GM12878 (cell line): ENCODE results near the gene FUT3. TPM values are rescaled to one million over a fixed set of nuclear protein-coding genes. Genes with fewer than 3 reads are reported as not detected.

ENCODE experiments used
- ATAC-seq: fragments of 200-7000 bp; cut with Tn5 transposase; 3 replicates; pipeline ENCODE4 v1.9.1; 2020; ENCODE audit warnings: mild to moderate bottlenecking, moderate library complexity
- BruUV-seq: library from RNA; stranded (reverse); fragments of 400-500 nt; replicated peaks from 2 replicates; lab custom pipeline; 2021; lab: Mats Ljungman, UMichigan
- CTCF ChIA-PET: fragments of 300-600 bp; sonication (Branson Sonifier 250); formaldehyde crosslinking; extraction: SDS; loops from one replicate; lab custom pipeline; 2021; ENCODE audit warnings: inconsistent platforms; lab: Yijun Ruan, JAX
- POLR2A ChIA-PET: fragments of 350-600 bp; formaldehyde crosslinking; extraction: SDS; loops from one replicate; lab custom pipeline; 2021; ENCODE audit warnings: inconsistent platforms; lab: Charles Lee
- RAD21 ChIA-PET: fragments of 300-600 bp; sonication (Branson Sonifier 250); formaldehyde crosslinking; loops from one replicate; lab custom pipeline; 2023; ENCODE audit warnings: antibody characterized with exemption; ENCODE audit not compliant: unreplicated experiment; lab: Charles Lee
- SMC1A ChIA-PET: fragments of 300-600 bp; sonication (Branson Sonifier 250); formaldehyde crosslinking; loops from one replicate; lab custom pipeline; 2023; ENCODE audit not compliant: unreplicated experiment, uncharacterized antibody; lab: Charles Lee
- DNase-seq: peaks from one replicate; pipeline ENCODE4 v3.0.0-alpha.2; 2011; ENCODE audit warnings: low read depth, low spot score
- FAIRE-seq: peaks from 3 replicates; lab custom pipeline; 2011; peaks lifted over from hg19 to GRCh38; lab: Jason Lieb, UNC
- H2AFZ ChIP-seq: 2 replicates; pipeline ENCODE4 v1.6.0; 2011; ENCODE audit warnings: low read depth, low read length, control low read depth; ENCODE audit not compliant: control insufficient read depth
- H3K27ac ChIP-seq: 2 replicates; pipeline ENCODE4 v1.5.1; 2011; ENCODE audit warnings: control low read depth; ENCODE audit not compliant: control insufficient read depth, insufficient read depth
- H3K27me3 ChIP-seq, 2 experiments: replicated peaks in 1 of 2; 2 replicates each; pipeline versions ENCODE4 v1.6.0 to v1.6.1; 2011; ENCODE audit warnings: low read length in 1 of 2; ENCODE audit not compliant: control insufficient read depth in 2 of 2, insufficient read depth in 2 of 2
- H3K36me3 ChIP-seq, 2 experiments: 2 replicates each; pipeline ENCODE4 v1.5.1; 2011; ENCODE audit warnings: low read length in 1 of 2; ENCODE audit not compliant: control insufficient read depth in 2 of 2, insufficient read depth in 2 of 2
- H3K4me1 ChIP-seq: 2 replicates; pipeline ENCODE4 v1.6.1; 2011; ENCODE audit warnings: mild to moderate bottlenecking, low read length, moderate library complexity, mixed read lengths; ENCODE audit not compliant: control insufficient read depth, insufficient read depth
- H3K4me2 ChIP-seq: 2 replicates; pipeline ENCODE4 v1.6.0; 2011; ENCODE audit warnings: control low read depth; ENCODE audit not compliant: control insufficient read depth, insufficient read depth
- H3K4me3 ChIP-seq: fragments of 200-600 bp; sonication (generic); 2 replicates; pipeline ENCODE4 v1.5.1; 2016
- H3K79me2 ChIP-seq: 2 replicates; pipeline ENCODE4 v1.6.0; 2011; ENCODE audit warnings: low read length; ENCODE audit not compliant: control insufficient read depth, insufficient read depth
- H3K9ac ChIP-seq: 2 replicates; pipeline ENCODE4 v1.8.0; 2011; ENCODE audit warnings: low read length, control low read depth, mixed read lengths; ENCODE audit not compliant: control insufficient read depth, insufficient read depth
- H3K9me3 ChIP-seq: replicated peaks from 3 replicates; pipeline ENCODE4 v1.5.1; 2011; ENCODE audit warnings: mild to moderate bottlenecking, low read length; ENCODE audit not compliant: control insufficient read depth, insufficient read depth
- H4K20me1 ChIP-seq: 2 replicates; pipeline ENCODE4 v1.6.0; 2011; ENCODE audit not compliant: control insufficient read depth, insufficient read depth
- ATF2 ChIP-seq: IDR thresholded peaks from 2 replicates; pipeline ENCODE4 v1.6.1; 2012; ENCODE audit warnings: low read length, inconsistent platforms
- IKZF1 ChIP-seq: fragments of 450-650 bp; conservative IDR thresholded peaks from 2 replicates; pipeline ENCODE4 v1.6.1; 2017; ENCODE audit warnings: antibody characterized with exemption, mild to moderate bottlenecking
- PML ChIP-seq: IDR thresholded peaks from 2 replicates; pipeline ENCODE4 v1.6.1; 2012; ENCODE audit warnings: low read length, inconsistent platforms
- PRDM15 ChIP-seq: fragments of 450-650 bp; formaldehyde crosslinking; IDR thresholded peaks from 2 replicates; pipeline ENCODE4 v1.4.0; 2020; ENCODE audit warnings: mild to moderate bottlenecking, moderate library complexity
- SMAD5 ChIP-seq: IDR thresholded peaks from 2 replicates; pipeline ENCODE4 v1.6.1; 2016; ENCODE audit warnings: antibody characterized with exemption, low read depth
- SMC3 ChIP-seq: IDR thresholded peaks from 2 replicates; pipeline ENCODE4 v1.6.1; 2011; ENCODE audit warnings: low read length, improper control_type of control experiment, borderline replicate concordance
- SREBF2 ChIP-seq: IDR thresholded peaks from 2 replicates; pipeline ENCODE4 v1.6.1; 2012; ENCODE audit warnings: mild to moderate bottlenecking, low read length
- SUPT20H ChIP-seq: IDR thresholded peaks from 2 replicates; pipeline ENCODE4 v1.6.1; 2011; ENCODE audit warnings: low read depth, mild to moderate bottlenecking, low read length, moderate library complexity, borderline replicate concordance; ENCODE audit not compliant: control insufficient read depth
- SUZ12 ChIP-seq: fragments of 200-600 bp; sonication (generic); IDR thresholded peaks from one replicate; pipeline ENCODE4 v1.6.1; 2018; ENCODE audit warnings: antibody characterized with exemption, mild to moderate bottlenecking; ENCODE audit not compliant: unreplicated experiment
- TAF1 ChIP-seq: IDR thresholded peaks from 2 replicates; pipeline ENCODE4 v1.6.1; 2011; ENCODE audit warnings: mild to moderate bottlenecking, low read depth, low read length, borderline replicate concordance
- USF2 ChIP-seq: IDR thresholded peaks from 2 replicates; pipeline ENCODE4 v1.6.1; 2011; ENCODE audit warnings: low read depth, low read length, improper control_type of control experiment, borderline replicate concordance
- WGBS: methylation state at CpG from one replicate; pipeline ENCODE4 v1.1.6; 2016; ENCODE audit warnings: low lambda C conversion rate; ENCODE audit not compliant: insufficient replicate concordance, insufficient coverage; ENCODE audit errors: missing lambda C conversion rate; 5-methylcytosine and 5-hydroxymethylcytosine counted together
- in situ Hi-C: fragments of 300-500 bp; cut with MboI; formaldehyde crosslinking; loops from 9 replicates; pipeline ENCODE4 v1.14.3; 2018; ENCODE audit warnings: mixed read lengths
- intact Hi-C: fragments of 100-400 bp; cut with micrococcal nuclease; formaldehyde crosslinking; loops from one replicate; pipeline ENCODE4 v1.14.2; 2022; ENCODE audit not compliant: unreplicated experiment
- polyA plus RNA-seq, 11 experiments: library from polyadenylated mRNA; depleted of rRNA in 4 of 11; unstranded in 6 of 11; stranded (reverse) in 5 of 11; fragments of >200 nt; fragmentation: Nextera tagmentation in 4 of 11; fragmentation: Illumina TruSeq in 1 of 11; extraction: Ambion mirVana in 4 of 11; extraction: Trizol in 1 of 11; gene quantifications; 1 replicate in 1 of 11; 2 replicates in 10 of 11; pipeline versions ENCODE4 v1.2.1 to v1.2.3, GENCODE V29; 2011 to 2016; ENCODE audit warnings: inconsistent platforms in 2 of 11, missing spikeins in 2 of 11, low read depth in 1 of 11
- total RNA-seq, 4 experiments: library from RNA; depleted of rRNA in 3 of 4; stranded (reverse); fragments of >200 nt in 3 of 4; fragmentation: Illumina TruSeq in 1 of 4; extraction: Trizol in 1 of 4; gene quantifications; 2 replicates each; pipeline versions ENCODE4 v1.2.1 to v1.2.3, GENCODE V29; 2013 to 2021

FUT3 gene
- total and polyA plus RNA-seq, 10 of the 15 experiments (the other 5 are each of a cell fraction or from before 2014, with no cell fraction given): 0.04 to 0.31 (median 0.07) TPM; not detected in 7

- DNase-seq (no peak), FAIRE-seq (no peak), ATAC-seq (no peak)
- no peaks in the 10 kb centered on the region for H3K4me1 ChIP-seq
- TF ChIP-seq SMAD5: no peak
- H3K9ac ChIP-seq: no peak overlapping the region
- H2AFZ ChIP-seq: no peak overlapping the region
- no peak overlapping the region for H3K4me3 ChIP-seq
- no peaks in the 10 kb centered on the region for H4K20me1 ChIP-seq
- no TSS peak for BruUV-seq
- RAD21 ChIA-PET: no interaction called here
- intact Hi-C loops (no loop called here), in situ Hi-C loops (no loop called here)
- CTCF ChIA-PET: no interaction called here
- H3K79me2 ChIP-seq: no peaks in the 10 kb centered on the region
- POLR2A ChIA-PET: no interaction called here
- H3K27ac ChIP-seq: no peak overlapping the region
- no peak overlapping the region for H3K4me2 ChIP-seq
- H3K27me3 ChIP-seq: no peaks in the 10 kb centered on the region
- H3K9me3 ChIP-seq: no peaks in the 10 kb centered on the region
- 51% methylated on average over 19 of the region's 19 CpGs for WGBS
- SMC1A ChIA-PET: no interaction called here
- no peaks in the 10 kb centered on the region for H3K36me3 ChIP-seq
Measured at GRCh38 chr19:5881543-5882299, 30.5 kb upstream of the FUT3 start.

GRCh38 chr19:5880604-5881078 lies 29.4 kb upstream of the FUT3 start:
- DNase-seq: no peak
- intact Hi-C loops: no loop called here
- ChIA-PET RAD21 (no interaction called here), POLR2A (no interaction called here), CTCF (no interaction called here), SMC1A (no interaction called here)
- Histone ChIP-seq H3K4me3 (no peak overlapping the region), H3K27me3 (no peaks in the 10 kb centered on the region), H3K4me1 (no peaks in the 10 kb centered on the region), H3K27ac (no peak overlapping the region), H3K79me2 (no peaks in the 10 kb centered on the region), H3K36me3 (no peaks in the 10 kb centered on the region), H3K9me3 (no peaks in the 10 kb centered on the region), H2AFZ (no peak overlapping the region), H3K9ac (no peak overlapping the region), H4K20me1 (no peaks in the 10 kb centered on the region), H3K4me2 (no peak overlapping the region)
- in situ Hi-C loops: no loop called here
- WGBS: 39% methylated on average over 12 of the region's 15 CpGs
- no peak for ATAC-seq
- no peak for FAIRE-seq
- no TSS peak for BruUV-seq
- TF ChIP-seq PML (no peak), IKZF1 (no peak), TAF1 (no peak), PRDM15 (CRISPR knock-in tag) (no peak), SREBF2 (no peak), SUZ12 (no peak), USF2 (no peak), SMC3 (no peak), SUPT20H (no peak), ATF2 (no peak)
